A549 (cell line): Measurements from ENCODE around the gene NR1D1.

Source experiments
- CHD2 ChIP-seq: fragments of 150-350 bp; IDR thresholded peaks from 2 replicates; pipeline ENCODE4 v1.6.1; 2014; ENCODE audit warnings: low read length; ENCODE audit not compliant: partially characterized antibody
- RCOR1 ChIP-seq: fragments of 150-350 bp; IDR thresholded peaks from 2 replicates; pipeline ENCODE4 v1.6.1; 2014; ENCODE audit warnings: antibody characterized with exemption, low read length, low read depth
- RFX5 ChIP-seq: fragments of 450-650 bp; IDR thresholded peaks from 2 replicates; pipeline ENCODE4 v1.7.1; 2014; ENCODE audit warnings: antibody characterized with exemption, mild to moderate bottlenecking, moderate library complexity
- ZSCAN20 ChIP-seq: fragments of 250-450 bp; sonication (Bioruptor Pico); IDR thresholded peaks from 2 replicates; pipeline ENCODE4 v1.8.0; 2022; ENCODE audit warnings: mild to moderate bottlenecking, moderate library complexity
- TF ChIP-seq, protein P1 (sequence below): fragments of >200 bp; sonication (Bioruptor Twin); formaldehyde crosslinking; IDR thresholded peaks from 3 replicates; pipeline ENCODE4 v1.5.1; 2016

DNA sequence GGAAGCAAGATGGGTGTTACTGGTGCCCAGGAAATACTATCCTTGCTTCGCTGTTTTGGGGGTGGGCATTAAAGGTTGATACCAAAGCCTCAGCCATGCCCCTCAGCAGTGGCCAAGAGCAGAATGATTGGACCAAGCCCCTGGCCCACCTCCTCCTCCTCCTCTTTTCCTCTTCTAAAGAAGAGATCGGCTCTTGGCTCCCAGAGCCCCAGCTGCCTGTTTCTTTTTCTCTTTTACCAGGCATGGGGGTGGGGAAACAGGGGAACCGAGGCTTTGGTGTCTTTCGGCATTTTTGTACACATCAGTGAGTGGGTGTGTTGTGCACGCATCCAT is 31.8 kb downstream of the NR1D1 start:
- TF ChIP-seq, protein P1, sequence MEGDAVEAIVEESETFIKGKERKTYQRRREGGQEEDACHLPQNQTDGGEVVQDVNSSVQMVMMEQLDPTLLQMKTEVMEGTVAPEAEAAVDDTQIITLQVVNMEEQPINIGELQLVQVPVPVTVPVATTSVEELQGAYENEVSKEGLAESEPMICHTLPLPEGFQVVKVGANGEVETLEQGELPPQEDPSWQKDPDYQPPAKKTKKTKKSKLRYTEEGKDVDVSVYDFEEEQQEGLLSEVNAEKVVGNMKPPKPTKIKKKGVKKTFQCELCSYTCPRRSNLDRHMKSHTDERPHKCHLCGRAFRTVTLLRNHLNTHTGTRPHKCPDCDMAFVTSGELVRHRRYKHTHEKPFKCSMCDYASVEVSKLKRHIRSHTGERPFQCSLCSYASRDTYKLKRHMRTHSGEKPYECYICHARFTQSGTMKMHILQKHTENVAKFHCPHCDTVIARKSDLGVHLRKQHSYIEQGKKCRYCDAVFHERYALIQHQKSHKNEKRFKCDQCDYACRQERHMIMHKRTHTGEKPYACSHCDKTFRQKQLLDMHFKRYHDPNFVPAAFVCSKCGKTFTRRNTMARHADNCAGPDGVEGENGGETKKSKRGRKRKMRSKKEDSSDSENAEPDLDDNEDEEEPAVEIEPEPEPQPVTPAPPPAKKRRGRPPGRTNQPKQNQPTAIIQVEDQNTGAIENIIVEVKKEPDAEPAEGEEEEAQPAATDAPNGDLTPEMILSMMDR = no peak
- no peak for TF ChIP-seq RFX5
- TF ChIP-seq CHD2 = no peak
- no peak for TF ChIP-seq ZSCAN20 (CRISPR knock-in tag)
- TF ChIP-seq RCOR1 = no peak
